ENCODE results near the gene HSPB7.
"Not testable (repeated sequence)": the region's sequence is repeated elsewhere in the genome, so short reads cannot be mapped to it uniquely, and the experiment has no call there.

The HSPB7 gene

DNA sequence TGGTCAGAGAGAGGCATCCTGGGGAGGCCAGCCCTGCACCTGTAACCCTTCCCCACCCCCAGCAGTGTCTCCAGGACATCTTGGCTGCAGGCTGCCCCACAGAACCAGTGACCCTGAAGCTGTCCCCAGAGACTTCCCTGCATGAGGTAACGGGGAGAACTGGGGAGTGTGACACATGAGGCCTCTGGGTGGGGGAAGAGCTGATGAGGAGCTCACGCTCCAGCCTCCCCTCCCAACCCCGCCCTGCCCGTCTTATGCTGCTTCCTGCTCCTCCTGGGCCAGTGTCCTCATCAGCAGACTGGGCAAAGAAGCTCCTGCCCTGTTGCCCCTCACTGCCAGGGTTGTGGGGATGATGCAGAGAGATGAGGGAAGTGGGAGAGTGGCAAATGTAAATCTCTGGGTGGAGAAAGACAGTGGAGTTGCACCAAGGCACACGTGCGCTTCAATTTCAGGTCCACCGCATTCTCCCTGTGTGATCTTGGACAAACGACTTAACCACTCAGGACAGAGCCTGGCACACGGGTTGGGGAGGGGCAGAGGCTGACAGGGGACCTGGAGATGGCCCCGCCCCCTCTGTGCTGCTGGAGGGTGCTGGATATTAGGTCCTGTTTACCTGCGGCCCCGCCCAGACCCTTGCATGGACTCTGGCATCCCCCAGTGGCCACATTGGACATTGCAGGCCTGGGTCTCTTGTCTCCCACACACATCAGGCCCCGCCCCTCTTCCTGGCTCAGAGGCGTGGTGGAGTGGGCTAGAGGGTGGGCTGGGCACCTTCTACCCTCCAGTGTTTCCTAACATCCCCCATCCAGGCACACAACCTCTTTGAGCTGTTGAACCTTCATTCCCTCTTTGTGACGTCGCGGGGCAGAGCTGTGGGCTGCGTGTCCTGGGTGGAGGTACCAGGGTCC, 38.0 kb upstream of the HSPB7 start:
- peak; percentile 80 for DNase-seq (ENCODE audit: low read depth, low spot score)
- Histone ChIP-seq H3K36me3 (ENCODE audit: insufficient read depth, insufficient read length, low read length) (no peaks in the 10 kb centered on the region), H3K4me3 (ENCODE audit: insufficient read length, low read depth) (no peak overlapping the region), H3K4me1 (ENCODE audit: insufficient read depth, insufficient read length) (peaks cover 3% of the 10 kb centered on the region), H3K9me3 (ENCODE audit: insufficient read depth, low read length) (no peaks in the 10 kb centered on the region), H3K27me3 (ENCODE audit: insufficient read depth, insufficient read length) (no peaks in the 10 kb centered on the region), H3K9ac (ENCODE audit: insufficient read length, low read depth) (no peak overlapping the region)
- TF ChIP-seq ZNF274 (IDR thresholded peaks at IDR 0.05; ENCODE audit: low read depth, low read length) (no peak), SUZ12 (IDR thresholded peaks at IDR 0.05; ENCODE audit: extremely low read depth, insufficient read depth, insufficient read length) (no peak), YY1 (IDR thresholded peaks at IDR 0.05; ENCODE audit: insufficient read depth, insufficient read length) (no peak)

DNA sequence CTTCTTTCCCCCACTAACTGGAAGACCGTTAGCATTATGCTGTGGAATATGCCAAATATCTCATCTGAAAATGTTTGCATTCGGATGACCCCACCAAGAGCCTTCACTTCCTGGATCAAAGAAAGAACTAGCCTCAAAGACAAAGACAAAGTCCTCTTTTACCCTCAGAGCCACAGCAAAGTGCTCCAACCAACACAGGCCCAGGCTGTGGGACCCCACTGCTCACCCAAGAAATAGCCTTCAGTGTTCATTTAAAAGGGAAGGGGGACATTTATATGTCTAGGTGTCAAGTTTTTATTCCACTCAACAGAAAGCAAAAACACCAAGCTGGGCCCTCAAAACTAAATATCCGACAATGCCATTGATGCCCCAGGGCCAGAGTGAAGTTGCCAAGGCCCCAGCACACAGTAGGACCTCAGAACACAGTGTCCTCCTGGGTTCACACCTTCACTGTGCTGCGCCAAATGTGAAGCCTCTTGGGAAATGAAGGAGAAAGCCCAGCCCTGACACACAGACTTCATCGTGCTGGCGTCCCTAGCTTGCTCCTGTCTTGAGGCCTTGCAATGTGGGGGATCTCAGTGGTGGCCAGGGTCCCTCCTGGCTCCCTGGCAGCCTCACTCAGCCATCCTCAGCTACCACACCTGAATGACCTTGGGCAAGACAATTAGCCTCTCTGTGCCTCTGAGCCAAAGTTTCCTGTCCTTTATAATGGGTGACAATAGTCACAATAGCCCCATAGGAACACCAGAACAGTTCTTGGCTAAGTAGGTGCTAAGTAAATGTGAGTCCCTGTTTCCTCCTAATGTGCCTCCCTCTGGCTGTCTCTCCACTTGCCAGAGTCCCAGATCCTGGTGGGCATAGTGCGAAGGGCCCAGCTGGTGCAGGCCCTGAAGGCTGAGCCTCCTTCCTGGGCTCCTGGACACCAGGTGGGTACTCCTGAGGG, 37.0 kb upstream of the HSPB7 start:
- no peak overlapping the region for H3K4me3 ChIP-seq (ENCODE audit: insufficient read length, low read depth)
- no peaks in the 10 kb centered on the region for H3K36me3 ChIP-seq (ENCODE audit: insufficient read depth, insufficient read length, low read length)
- no peak overlapping the region for H3K9ac ChIP-seq (ENCODE audit: insufficient read length, low read depth)
- no peak for DNase-seq (ENCODE audit: low read depth, low spot score)
- TF ChIP-seq YY1 (IDR thresholded peaks at IDR 0.05; ENCODE audit: insufficient read depth, insufficient read length) (no peak), ZNF274 (IDR thresholded peaks at IDR 0.05; ENCODE audit: low read depth, low read length) (no peak), SUZ12 (IDR thresholded peaks at IDR 0.05; ENCODE audit: extremely low read depth, insufficient read depth, insufficient read length) (no peak)
- H3K4me1 ChIP-seq (ENCODE audit: insufficient read depth, insufficient read length) = peaks cover 3% of the 10 kb centered on the region
- H3K9me3 ChIP-seq (ENCODE audit: insufficient read depth, low read length) = no peaks in the 10 kb centered on the region
- no peaks in the 10 kb centered on the region for H3K27me3 ChIP-seq (ENCODE audit: insufficient read depth, insufficient read length)

DNA sequence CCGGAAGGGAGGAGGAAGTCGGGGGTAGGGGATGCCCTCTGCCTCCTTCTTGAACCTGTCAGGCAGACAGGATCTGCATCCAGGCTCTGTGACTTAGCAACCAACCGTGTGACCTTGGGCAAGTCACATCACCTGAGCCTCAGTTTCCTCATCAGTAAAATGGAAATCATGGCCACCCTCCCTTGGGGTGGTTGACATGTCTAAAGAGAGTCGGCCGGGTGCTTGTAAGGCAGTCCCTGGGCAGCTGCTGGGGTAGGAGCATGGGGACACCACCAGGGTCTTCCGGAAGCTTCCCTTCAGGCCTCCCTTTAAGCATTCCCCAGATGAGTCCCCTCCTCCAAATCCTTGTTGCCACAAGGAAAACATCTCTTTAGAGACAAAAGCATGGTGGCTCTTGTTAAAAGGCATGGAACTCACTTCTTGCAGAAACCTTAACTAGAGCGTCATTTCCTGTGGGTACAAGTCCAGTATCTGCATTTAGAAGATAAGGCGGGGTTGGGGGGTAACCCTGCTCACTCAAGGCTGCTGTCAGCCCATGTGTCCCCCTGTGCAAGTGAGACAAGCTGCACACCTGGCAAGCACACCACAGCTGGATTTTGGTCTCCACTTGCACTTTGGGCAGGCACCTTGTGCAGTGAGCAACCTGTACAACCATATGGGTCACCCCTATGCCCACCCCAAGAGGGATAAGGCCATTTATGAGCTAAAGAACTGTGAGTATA, 36.1 kb upstream of the HSPB7 start:
- Histone ChIP-seq H3K36me3 (ENCODE audit: insufficient read depth, insufficient read length, low read length) (no peaks in the 10 kb centered on the region), H3K4me3 (ENCODE audit: insufficient read length, low read depth) (no peak overlapping the region), H3K9ac (ENCODE audit: insufficient read length, low read depth) (no peak overlapping the region), H3K27me3 (ENCODE audit: insufficient read depth, insufficient read length) (no peaks in the 10 kb centered on the region), H3K4me1 (ENCODE audit: insufficient read depth, insufficient read length) (peaks cover 3% of the 10 kb centered on the region), H3K9me3 (ENCODE audit: insufficient read depth, low read length) (no peaks in the 10 kb centered on the region)
- no peak for TF ChIP-seq SUZ12 (IDR thresholded peaks at IDR 0.05; ENCODE audit: extremely low read depth, insufficient read depth, insufficient read length)
- TF ChIP-seq ZNF274 (IDR thresholded peaks at IDR 0.05; ENCODE audit: low read depth, low read length) = no peak
- no peak for TF ChIP-seq YY1 (IDR thresholded peaks at IDR 0.05; ENCODE audit: insufficient read depth, insufficient read length)
- DNase-seq (ENCODE audit: low read depth, low spot score) = no peak

DNA sequence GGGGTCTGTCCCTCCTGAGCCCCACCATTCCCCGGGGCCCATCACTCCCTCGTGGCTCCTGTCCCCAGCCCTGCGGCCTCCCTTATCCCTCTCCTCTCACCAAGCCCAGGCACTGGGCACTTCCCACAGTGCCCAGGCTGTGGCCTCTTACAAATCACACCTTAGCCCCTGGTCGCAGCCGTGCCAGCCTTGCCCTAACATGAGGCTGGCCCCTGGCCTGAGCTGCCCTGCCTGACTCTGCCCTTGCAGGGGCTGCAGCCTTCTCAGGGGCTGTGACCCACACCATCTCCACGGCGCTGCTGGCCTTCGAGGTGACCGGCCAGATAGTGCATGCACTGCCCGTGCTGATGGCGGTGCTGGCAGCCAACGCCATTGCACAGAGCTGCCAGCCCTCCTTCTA, 34.1 kb upstream of the HSPB7 start:
- not testable (repeated sequence) for H3K4me3 ChIP-seq (ENCODE audit: insufficient read length, low read depth); H3K27me3 ChIP-seq (ENCODE audit: insufficient read depth, insufficient read length); H3K4me1 ChIP-seq (ENCODE audit: insufficient read depth, insufficient read length); DNase-seq (ENCODE audit: low read depth, low spot score); H3K36me3 ChIP-seq (ENCODE audit: insufficient read depth, insufficient read length, low read length); H3K9ac ChIP-seq (ENCODE audit: insufficient read length, low read depth); H3K9me3 ChIP-seq (ENCODE audit: insufficient read depth, low read length)

DNA sequence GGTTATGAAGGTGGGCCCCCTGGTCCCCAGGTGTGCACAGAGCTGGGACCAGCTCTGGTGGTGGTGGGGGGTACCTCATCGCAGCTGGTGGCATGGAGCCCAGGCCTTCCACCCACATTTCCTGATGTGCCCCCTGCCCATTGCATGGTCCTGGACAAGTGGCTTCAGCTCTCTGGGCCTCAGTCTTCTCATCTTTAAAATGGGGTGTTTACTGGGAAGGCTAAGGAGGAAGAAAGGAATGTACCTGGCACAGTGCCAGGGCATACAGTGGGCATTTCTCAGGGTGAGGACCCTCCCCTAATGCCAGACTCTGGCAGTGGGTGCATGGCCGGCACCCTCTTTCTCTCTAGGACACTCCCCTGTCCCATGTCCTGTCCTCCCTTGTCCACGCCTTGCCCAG, 33.2 kb upstream of the HSPB7 start:
- H3K4me3 ChIP-seq (ENCODE audit: insufficient read length, low read depth) = no peak overlapping the region
- TF ChIP-seq YY1 (IDR thresholded peaks at IDR 0.05; ENCODE audit: insufficient read depth, insufficient read length) (no peak), SUZ12 (IDR thresholded peaks at IDR 0.05; ENCODE audit: extremely low read depth, insufficient read depth, insufficient read length) (no peak), ZNF274 (IDR thresholded peaks at IDR 0.05; ENCODE audit: low read depth, low read length) (no peak)
- H3K4me1 ChIP-seq (ENCODE audit: insufficient read depth, insufficient read length) = peaks cover 5% of the 10 kb centered on the region
- no peak overlapping the region for H3K9ac ChIP-seq (ENCODE audit: insufficient read length, low read depth)
- no peak for DNase-seq (ENCODE audit: low read depth, low spot score)
- H3K36me3 ChIP-seq (ENCODE audit: insufficient read depth, insufficient read length, low read length) = no peaks in the 10 kb centered on the region
- H3K9me3 ChIP-seq (ENCODE audit: insufficient read depth, low read length) = no peaks in the 10 kb centered on the region
- H3K27me3 ChIP-seq (ENCODE audit: insufficient read depth, insufficient read length) = no peaks in the 10 kb centered on the region

DNA sequence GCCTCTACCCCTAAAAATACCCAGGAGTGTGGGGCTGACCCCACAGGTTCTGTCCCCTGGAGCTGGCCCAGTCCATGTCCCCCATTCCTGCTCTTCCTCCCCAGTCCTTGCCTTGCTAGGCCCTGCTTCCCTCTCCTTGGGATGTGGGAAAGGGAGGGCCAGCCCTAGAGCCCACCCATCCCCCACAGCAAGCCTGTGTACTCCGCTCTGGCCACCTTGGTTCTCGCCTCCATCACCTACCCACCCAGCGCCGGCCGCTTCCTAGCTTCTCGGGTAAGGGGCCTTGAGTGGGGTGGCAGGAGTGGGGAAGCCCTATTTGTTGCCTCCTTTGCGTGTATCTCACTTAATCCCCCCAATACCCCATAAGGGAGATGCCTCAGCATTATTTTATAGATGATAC, 32.5 kb upstream of the HSPB7 start:
- Histone ChIP-seq H3K36me3 (ENCODE audit: insufficient read depth, insufficient read length, low read length) (no peaks in the 10 kb centered on the region), H3K4me3 (ENCODE audit: insufficient read length, low read depth) (no peak overlapping the region), H3K9ac (ENCODE audit: insufficient read length, low read depth) (no peak overlapping the region), H3K9me3 (ENCODE audit: insufficient read depth, low read length) (no peaks in the 10 kb centered on the region), H3K27me3 (ENCODE audit: insufficient read depth, insufficient read length) (no peaks in the 10 kb centered on the region), H3K4me1 (ENCODE audit: insufficient read depth, insufficient read length) (peaks cover 2% of the 10 kb centered on the region)
- DNase-seq (ENCODE audit: low read depth, low spot score) = no peak
- TF ChIP-seq SUZ12 (IDR thresholded peaks at IDR 0.05; ENCODE audit: extremely low read depth, insufficient read depth, insufficient read length) (no peak), YY1 (IDR thresholded peaks at IDR 0.05; ENCODE audit: insufficient read depth, insufficient read length) (no peak), ZNF274 (IDR thresholded peaks at IDR 0.05; ENCODE audit: low read depth, low read length) (no peak)
